ENCODE data around the gene MPHOSPH10.
"Not testable (repeated sequence)": the region's sequence is repeated elsewhere in the genome, so short reads cannot be mapped to it uniquely, and the experiment has no call there.

The MPHOSPH10 gene

DNA sequence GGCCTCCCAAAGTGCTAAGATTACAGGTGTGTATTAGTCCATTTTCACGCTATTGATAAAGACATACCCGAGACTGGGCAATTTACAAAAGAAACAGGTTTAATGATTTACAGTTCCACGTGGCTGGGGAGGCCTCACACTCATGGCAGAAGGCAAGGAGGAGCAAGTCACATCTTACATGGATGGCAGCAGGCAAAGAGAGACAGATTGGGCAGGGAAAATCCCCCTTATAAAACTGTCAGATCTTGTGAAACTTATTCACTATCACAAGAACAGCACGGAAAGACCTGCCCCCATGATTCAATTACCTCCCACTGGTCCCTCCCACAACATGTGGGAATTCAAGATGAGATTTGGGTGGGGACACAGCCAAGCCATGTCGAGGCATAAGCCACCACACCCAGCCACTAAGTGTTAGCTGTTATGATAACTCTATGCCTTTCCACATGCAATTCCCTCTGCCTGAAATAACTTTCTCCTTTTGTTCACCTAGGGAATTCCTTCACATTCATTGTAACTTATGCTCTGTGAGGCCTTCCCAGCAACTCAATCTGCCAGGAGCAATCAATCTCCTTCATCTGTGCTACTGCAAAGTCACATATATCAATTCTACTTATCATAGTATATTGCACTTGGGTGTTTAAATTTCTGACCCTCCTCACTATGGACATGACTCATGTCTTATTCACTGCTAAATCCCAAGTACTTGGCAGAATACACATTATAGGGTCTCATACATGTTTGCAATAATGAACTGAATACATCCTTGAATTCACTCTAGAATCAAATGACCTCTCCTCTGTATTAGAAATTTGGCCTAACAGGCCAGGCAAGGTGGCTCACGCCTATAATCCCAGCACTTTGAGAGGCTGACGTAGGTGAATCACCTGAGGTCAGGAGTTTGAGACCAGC lies 7.8 kb upstream of the MPHOSPH10 start:
- DNase-seq, result no peak

DNA sequence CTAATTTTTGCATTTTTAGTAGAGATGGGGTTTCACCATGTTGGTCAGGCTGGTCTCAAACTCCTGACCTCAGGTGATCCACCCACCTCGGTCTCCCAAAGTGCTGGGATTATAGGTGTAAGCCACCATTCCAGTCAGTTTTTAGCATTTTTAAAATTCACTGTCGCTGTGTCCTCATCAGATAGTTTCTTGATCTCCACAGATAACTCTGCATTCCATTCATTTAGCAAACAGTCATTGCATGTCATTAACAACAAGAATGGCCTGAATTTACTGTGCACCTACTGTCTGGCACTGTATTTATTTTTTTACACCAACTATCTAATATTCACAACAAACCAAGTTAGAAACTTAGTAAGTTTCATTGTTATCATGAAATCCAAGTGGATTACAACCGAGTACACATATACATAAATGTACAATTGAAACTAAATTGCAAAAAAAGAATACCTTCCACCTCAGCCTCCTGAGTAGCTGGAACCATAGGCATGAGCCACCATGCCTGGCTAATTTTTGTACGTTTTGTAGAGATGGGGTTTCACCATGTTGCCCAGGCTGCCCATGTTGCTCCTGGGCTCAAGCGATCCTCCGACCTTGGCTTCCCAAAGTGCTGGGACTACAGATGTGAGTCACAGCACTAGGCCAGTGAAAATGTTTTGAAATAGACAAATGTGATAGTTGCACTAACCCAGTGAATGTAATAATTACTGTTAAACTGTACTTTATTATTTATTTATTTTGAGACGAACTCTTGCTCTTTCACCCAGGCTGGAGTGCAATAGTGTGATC lies 4.7 kb upstream of the MPHOSPH10 start:
- DNase-seq, result no peak

DNA sequence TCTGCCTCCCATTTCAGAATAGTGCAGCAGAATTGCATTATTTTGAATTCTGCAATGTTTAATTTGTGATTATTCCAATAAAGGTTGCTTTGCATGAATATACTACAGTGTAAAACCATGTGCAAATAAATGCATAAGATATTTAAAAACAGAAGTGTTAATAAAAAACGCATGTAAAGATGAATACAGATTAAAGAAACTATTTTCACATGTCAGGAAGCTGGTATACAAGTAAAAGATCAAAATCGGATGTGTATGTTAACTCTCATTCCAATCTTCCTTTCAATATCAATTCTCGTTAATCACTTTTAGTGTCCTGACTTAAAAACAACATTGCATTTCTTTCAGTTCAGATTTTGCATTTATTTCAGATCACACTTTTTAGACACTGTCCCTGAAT lies 3.5 kb upstream of the MPHOSPH10 start:
- DNase-seq, result no peak

DNA sequence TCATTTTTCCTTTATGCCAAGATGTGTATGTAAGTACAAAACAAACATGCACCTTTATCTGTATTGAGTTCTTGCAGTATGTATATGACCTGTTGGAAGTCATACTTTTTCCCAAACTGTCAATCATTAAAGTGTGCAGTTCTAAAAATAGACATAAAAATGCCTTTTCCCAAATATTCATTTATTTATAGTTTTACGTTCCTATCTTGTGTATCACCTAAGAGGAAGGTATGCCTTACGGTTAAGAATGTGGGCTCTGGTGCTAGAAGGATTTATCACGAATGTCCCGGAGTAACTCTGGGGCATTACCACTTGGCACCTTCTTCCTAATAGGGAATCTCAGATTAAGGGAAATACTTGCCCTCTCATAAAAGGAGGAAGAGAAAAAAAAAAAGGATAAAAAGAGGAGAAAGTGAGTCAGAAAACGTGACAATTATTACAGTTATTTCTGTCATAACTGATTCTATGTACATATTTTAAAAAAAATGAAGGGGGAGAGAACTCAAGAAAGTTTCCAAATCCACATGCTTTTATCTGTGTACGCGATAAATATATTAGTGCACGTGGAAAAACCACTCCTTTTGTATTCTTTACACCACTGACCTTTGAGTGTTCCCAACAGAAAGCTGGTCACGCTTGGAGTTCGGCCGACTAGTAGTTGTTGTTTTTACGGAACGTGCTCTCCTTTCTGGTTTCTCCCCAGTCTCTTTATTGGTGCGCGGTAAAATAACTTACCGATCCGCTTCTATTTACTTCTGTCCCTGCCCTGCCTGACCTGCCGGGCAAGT lies 1.1 kb upstream of the MPHOSPH10 start:
- peak in 1 of 58 donors; percentile 65 for DNase-seq

DNA sequence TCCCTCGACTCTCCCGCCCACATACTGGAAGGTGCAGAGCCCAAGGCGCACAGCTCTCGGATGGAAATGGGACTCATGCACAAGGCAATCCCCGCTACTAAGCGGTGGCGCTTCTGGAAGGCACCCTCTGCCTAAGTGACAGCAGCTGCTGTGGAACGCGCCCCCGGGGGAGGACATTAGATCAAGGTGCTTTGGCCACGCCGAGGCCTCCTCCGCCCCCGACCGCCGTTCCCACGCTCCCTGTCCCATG lies 607 bp upstream of the MPHOSPH10 start:
- DNase-seq, result peak in 7 of 58 donors; percentile 58 to 86 (median 78)

DNA sequence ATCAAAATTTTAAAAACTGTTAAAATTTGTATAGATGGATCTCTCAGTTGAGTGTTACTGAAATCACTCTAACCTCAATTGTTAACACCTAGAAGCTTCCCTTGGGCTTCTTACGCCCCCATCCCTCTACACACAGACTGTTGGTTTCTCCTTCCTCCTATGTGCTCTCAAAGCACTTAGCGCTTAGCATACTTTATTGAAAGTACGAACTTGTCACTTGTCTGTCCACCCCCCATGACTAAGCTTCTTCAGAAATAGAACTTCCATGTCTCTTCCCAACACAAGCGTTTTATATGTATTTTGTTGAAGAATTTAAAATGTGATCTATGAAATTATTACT lies 441 bp downstream of the MPHOSPH10 start:
- no peak for DNase-seq

DNA sequence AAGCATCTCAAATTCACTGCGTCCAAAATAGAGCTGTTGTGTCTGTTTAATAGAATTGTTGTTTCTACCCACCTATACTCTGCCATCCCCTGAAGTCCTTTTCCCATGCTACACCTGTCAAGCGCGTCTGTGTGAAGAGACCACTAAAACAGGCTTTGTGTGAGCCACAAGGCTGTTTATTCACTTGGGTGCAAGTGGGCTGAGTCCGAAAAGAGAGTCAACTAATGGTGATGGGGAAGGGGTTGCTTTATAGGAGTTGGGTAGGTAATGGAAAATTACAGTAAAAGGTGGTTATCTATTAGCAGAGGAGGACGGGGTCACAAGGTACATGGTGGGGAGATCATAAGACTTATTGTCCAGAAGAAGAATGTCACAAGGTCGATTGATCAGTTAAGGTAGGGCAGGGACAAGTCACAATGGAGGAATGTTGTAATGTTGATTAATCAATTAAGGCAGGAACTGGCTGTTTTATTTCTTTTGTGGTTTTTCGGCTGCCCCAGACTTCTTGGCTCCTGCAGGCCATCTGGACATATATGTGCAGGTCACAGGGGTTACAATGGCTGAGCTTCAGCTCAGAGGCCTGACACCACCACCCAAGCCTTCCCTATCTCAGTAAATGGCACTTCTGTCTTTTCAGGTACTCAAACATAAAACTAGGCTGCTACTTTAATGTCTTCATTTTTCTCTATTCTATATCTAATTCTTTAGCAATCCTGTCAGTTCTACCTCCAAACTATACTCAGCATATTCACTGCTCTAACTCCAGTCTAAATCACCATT lies 1.1 kb downstream of the MPHOSPH10 start:
- not testable (repeated sequence) for DNase-seq

DNA sequence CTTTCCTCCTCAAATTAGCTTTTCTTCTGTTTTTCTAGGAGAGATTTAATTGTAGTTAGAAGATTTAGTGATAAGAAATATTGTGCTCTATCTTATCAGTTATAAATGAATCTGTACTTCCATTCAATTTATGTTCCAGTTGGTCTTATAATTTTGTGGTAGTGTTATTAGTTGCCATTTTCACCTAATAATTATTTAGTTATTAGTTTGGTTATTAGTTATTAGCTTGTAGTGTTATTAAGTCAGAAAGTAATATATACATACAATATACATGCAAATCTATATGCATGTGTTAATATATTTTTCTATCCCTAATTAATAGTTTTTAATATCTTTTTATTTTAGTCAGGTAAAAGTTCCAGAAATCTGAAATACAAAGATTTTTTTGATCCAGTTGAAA lies 3.2 kb downstream of the MPHOSPH10 start:
- DNase-seq, result no peak

DNA sequence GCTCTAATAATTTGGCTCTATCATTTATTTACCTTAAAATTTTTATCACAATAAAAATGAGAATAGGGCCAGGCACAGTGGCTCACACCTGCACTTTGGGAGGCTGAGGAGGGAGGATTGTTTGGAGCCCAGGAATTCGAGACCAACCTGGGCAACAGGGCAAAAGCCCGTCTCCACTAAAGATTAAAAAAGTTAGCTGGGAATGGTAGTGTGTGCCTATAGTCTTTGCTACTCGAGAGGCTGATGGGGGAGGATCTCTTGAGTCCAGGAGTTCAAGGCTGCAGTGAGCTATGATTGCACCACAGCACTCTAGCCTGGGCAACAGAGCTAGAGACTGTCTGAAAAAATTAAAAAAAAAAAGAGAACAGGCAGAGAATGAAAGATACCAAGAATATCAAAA lies 5.7 kb downstream of the MPHOSPH10 start:
- DNase-seq, result no peak

DNA sequence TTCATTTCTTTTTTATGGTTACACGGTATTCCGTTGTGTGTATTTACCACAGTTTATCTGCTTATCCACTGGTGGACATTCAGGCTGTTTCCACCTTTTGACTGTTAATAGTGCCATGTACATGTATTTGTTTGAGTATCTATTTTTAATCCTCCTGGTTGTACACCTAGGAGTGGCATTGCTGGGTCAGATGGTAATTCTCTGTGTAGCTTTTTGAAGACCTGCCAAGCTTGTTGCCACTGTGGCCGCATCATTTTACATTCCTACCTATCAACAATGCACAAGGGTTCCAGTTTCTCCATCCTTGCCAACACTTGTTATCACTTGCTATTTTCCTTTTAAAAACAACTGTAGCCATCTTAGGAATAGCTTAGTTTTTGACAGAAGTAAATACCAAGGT lies 13.3 kb downstream of the MPHOSPH10 start:
- DNase-seq, result no peak

DNA sequence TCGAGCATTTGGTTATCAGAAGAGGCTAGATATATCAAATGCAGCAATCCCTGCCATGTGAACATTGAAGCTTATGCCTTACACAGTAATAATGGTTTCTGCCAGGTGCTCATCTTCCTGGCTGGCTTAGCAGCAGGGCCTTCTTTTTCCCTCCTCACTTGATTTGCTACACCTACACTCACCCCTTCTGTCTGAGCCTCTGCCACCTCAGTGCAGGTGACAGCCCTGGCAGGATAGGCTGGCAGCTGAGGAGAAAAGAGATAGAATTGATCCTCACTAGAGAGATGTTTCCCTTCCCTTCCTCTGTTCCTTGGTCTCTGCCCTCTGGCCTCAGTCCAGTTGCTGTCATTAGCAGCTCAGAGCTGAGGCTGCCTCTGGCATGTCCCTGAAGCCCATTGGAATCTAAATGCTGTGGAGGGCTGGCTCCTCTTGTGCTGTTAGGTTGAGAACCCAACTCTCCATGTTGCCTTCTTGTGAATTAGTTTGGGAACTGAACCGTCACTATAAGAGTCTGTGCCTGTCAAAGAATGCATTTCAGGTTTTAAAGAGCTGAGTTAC lies 18.2 kb downstream of the MPHOSPH10 start:
- DNase-seq, result no peak

DNA sequence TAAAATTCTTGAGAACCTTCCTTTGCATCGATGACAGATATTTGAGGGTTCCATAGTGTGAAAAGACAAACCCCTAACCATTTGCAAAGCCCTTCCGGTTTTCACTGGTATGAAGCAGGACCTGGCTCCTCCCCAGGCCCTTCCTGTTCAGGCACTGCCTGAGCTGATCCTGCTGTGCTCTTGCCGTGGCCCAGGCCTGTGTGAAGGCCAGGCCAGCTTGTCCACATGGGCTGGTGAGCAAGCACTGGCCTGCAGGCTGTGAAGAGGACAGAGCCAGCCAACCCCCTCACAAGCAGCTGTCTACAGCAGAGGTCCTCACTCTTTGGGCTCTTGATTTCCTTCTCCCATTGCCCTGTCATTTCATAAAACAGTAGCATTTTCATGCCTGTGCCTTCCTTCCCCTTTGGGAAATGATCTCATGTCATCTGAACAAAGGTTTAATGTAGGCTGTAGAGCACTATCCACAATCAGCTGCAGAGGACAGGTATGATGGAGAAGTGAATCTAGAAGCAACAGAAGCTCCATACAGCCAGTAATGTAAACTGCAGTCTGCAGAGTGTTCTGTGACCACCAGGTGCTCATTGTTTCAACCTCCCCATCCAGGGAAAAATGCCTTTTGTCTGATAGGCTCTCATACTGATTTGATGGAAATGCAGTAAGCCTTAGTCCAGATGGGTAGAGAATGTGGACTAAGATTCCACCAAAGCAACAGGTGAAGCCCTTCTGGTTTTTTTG lies 19.8 kb downstream of the MPHOSPH10 start:
- no peak for DNase-seq

DNA sequence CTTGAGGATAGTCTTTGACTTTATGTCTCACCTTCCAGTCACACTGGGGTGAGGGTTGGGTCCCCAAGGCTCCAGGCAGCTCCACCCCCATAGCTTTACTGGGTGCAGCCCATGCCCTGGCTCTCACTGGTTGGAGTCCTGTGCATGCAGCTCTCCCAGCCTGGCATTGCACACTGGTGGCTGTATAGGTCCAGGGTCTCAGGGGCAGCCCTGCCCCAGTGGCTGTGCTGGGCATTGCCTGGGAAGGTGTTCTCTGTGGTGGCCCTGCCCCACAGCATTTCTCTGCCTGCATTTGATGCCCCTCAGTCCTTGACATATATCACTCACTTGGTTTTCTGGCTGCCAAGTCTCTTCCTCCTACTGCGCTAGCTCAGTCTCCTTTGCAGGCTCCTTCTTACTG lies 21.2 kb downstream of the MPHOSPH10 start:
- DNase-seq, result no peak

DNA sequence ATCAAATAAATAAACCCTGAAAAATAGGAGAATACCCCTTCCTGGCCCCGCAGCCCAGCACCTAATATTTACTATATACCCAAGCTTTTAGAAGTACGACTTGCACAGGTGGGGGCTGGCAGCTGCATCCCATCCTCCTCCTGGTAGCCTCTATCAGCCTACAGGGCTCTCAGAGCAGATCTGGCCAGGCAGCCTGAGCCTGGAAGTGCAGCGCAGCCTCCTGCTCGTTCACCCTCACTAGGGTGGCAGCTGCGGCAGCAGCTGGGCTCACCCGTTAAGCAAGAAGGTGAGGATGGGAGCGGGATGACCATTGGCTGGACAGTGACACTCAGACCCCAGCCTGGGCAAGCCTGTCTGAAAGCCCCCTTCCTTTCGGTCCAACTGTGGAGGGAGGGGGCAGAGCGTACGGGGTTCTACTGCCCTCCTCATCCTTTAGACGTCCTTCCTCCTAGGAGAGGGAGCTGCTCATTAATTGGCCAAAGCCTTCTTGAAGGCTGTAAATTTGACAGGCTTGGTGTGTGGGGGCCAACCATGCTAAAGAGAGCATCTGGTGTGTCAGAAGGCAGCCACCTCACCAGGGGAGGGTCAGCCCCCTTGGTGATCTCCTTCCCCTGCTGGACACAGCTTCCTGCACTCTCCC lies 23.3 kb downstream of the MPHOSPH10 start:
- no peak for DNase-seq

DNA sequence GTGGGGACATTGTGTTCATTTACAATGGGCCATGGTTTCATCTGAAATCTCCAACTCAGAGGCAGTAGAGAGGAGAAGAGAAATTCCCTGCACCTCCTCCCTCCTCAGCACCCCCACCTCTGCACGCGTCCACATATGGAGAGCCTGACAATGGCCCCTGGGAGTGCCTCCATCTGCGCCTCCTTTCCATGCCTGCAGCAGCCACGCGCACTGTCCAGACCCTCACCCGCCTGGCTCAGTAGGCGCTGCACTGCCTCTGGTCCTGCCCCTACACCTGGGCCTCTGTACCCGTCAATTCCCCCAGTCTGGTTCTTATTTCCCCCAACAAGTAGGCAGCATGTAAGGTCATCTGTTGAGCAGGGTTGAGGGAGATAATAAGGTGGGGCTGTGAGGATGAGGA lies 23.8 kb downstream of the MPHOSPH10 start:
- peak in 1 of 58 donors; percentile 6 for DNase-seq

DNA sequence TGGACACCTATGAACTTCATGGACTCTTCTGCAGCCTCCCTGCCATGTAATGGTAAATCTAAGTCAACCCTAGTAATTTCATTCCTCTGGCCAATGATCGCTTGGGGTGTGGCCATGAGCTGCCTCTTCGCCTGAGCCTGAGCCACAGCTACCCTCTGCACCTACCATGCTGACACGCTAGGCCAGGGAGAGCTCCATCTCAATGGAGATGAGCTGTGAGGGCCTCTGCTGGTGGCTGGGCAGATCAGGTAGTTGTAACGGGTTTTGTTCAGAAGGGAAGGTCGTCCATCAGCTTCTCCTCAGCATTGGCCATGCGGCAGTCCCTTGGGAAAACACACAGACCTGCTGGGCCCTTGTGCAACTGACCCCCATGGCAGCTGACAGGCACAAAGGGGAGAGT lies 24.4 kb downstream of the MPHOSPH10 start:
- DNase-seq, result no peak

DNA sequence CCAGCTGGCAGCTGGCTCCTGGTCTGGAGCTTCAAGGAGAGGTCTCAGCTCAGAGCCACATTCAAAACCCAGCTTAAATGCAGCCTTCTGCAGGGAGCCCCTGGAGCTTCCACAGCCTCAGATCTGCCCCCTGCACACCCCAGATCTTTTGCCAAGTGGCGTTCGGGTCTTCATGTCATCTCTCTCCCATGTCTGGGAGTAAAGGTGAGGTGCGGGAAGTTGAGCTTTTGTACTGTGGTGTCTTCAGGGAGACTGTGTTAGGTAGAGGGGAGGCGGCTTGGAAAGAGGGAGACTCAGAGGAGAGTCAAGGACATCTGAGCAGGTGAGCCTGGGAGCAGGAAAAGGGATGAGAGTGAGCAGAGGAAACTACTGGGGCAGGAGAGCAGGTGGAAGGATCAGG lies 25.4 kb downstream of the MPHOSPH10 start:
- no peak for DNase-seq

DNA sequence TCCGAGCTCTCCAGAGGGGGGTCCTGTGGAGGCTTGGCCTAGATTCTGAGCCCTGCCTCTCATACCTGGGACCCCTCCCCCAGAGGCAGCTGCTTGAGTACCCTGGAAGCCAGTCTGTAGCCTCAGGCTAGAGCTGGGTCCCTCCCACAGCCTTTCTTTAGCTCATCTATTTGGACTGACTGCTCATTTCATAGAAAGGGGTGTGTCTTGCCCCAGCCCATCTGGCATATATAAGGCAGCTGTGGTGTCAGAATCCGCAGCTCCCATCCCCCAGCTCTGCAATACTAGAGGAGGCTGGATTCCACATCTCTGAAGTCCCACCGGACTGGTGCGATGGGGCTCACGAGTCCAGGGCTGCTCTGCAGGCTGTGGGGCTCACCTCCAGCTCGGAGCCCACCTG lies 26.1 kb downstream of the MPHOSPH10 start:
- DNase-seq, result no peak

DNA sequence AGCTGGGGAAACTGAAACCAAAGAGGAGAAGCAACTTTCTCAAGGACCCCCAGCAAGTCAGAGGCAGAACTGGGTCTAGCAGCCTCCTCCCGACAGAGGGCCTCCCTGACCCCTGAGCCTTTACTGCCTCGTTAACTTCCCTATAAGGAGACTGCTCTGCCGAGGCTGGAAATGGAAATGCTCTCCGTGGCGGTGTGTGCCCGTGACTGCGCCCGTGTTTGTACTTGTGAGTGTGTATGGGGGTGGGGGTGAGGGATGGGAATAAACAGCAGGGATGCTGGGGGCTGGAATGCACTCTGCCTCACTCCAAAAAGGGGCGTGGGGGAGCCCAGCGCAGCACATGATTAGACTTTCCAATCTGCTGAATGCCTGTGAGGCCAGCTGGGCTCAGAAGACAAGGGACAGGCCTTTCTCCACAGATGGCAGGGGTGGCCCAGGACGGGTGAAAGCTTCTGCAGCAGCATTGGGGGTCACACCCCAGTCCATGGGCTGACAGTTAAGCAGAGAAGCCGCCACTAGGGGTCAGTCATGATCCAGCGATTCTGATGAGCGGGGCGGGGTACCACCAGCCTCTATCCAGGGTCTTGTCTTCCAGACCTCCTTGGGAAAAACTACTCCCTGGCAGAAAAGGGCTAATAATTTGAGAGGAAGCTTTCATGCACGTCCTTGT lies 26.8 kb downstream of the MPHOSPH10 start:
- peak in 40 of 58 donors; percentile 3 to 72 (median 24) for DNase-seq
